Pulmonary artery endothelial cell (primary cell): ENCODE measurements around the gene BTBD10. TPM values are rescaled to one million over a fixed set of nuclear protein-coding genes. Genes with fewer than 3 reads are reported as not detected.
A peak's percentile ranks its signal among the peaks of the same experiment; 100 is the strongest.

Experiments used
- DNase-seq: peaks from one replicate; pipeline ENCODE4 v3.0.0-alpha.2; 2011; ENCODE audit warnings: low read depth, low spot score
- total RNA-seq: library from RNA; depleted of rRNA; stranded (reverse); fragments of >200 nt; gene quantifications from 2 replicates; pipeline ENCODE4 v1.2.3, GENCODE V29; 2014

Gene BTBD10
- 115 and 134 TPM in 2 replicates for total RNA-seq

DNA sequence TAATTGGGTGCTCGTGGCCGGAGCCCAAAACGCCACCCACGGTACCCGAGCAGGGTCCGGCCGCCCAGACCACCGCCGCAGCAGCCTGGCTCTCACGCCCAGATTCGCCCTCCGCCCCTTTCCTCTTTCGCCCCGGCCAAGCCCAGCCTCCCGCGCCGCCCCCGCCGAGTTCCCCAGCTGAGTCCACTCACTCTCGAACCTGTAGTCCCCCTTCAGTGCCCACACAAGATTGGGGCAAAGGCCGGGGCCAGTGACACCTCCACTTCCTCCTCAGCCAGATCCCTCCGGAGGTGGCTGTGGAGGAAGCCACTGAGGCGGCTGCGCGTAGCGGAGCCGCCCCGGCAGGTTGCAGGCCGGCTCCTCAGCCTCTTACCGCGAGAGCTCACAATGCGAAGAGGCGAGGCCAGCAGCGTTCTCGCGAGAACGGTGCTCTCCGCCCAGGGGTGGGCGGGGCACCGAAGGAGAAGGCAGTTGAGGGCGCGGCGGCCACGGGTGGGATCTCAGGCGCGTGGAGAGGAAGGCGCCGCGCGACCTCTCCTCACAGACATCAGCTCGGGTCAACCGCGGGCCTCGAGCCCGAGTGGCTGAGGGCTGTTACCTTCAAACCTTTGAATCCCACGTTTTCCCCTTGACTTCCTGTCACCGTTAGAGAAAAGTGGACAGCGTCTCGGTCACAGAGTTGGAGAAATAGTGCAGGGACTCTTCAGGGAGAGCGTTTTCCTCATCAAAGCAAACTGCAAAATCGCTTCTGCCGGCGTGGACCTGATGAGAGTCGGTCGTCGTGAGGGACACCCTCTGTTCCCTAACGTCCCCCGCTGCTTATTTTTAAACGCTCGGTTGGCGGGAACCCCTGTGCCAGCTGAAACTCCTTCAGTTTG lies at the start of gene BTBD10:
BTBD10 (minus strand) TSS at position 322 of the 878 bp plus-strand sequence. CDS start 18,098 bp downstream, outside the sequence.
- DNase-seq: peak; percentile 79

DNA sequence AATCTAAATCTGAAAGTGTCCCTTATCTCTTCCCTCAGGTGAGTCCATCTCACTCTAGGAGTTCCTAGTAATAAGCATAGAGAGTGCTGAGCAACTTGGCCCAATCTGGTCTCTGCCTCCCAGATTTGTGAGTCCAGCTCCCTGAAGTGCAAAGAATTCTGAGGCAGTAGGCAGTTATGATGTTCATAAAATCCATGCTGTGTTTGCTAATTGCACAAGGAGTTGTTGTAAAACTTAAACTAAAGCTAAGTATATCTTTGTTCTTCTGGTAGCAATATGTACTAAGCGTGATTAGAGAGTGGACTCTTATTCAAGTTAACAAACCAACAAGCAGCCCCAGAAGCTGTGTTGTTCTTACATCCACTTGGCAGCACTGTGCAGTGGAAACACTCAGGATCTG lies 40.4 kb upstream of the BTBD10 start:
- DNase-seq: no peak

GRCh38 chr11:13502492-13502891 lies 39.5 kb upstream of the BTBD10 start:
- no peak for DNase-seq

DNA sequence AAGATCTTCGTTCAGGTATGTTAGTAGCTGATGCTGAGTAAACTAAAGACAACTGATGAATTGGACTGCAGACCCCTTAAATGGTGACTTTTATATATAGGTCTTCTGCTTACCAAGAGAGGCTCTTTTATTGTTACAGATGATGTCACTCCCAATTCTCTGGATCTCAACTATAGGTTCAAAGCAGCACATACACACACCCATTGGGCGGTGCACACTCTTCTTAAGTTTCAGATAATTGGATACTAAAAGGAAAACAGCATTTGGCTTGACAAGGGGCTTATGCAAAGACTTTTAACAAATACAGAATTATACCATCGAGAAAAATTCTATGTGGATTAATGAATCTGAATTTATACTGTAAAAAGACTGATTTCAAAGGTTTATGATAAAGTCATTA lies 32.9 kb upstream of the BTBD10 start, which contains the start of gene PTH:
PTH (minus strand) TSS at position 69 of the 400 bp plus-strand sequence. CDS start 3,142 bp downstream, outside the sequence.
- DNase-seq: no peak

GRCh38 chr11:13494051-13494450 lies 31.0 kb upstream of the BTBD10 start:
- no peak for DNase-seq

GRCh38 chr11:13487661-13488030 lies 24.6 kb upstream of the BTBD10 start:
- no peak for DNase-seq

DNA sequence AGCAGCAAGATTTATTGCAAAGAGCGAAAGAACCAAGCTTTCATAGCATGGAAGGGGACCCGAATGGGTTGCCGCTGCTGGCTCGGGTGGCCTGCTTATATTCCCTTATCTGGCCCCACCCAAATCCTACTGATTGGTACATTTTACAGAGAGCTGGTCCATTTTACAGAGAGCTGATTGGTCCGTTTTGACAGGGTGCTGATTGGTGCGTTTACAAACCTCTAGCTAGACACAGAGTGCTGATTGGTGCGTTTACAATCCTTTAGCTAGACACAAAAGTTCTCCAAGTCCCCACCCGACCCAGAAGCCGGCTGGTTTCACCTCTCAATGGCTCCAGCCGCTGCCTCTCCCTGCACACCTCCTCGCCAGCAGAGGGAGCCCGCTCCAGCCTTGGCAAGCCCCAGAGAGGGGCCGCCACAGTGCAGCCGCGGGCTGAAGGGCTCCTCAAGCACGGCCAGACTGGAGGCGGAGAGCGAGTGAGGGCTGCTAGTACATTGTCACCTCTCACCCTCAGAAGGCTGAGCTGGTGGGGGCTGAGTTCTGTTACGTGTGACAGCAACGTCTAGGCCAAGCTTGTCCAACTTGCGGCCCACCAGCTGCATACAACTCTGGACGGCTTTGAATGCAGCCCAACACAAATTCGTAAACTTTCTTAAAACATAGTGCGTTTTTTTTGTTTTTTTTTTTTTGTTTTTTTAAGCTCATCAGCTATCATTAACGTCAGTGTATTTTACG lies 24.1 kb upstream of the BTBD10 start:
- DNase-seq: no peak

- no peak for DNase-seq
Measured at GRCh38 chr11:13480198-13480597, 17.2 kb upstream of the BTBD10 start.

DNA sequence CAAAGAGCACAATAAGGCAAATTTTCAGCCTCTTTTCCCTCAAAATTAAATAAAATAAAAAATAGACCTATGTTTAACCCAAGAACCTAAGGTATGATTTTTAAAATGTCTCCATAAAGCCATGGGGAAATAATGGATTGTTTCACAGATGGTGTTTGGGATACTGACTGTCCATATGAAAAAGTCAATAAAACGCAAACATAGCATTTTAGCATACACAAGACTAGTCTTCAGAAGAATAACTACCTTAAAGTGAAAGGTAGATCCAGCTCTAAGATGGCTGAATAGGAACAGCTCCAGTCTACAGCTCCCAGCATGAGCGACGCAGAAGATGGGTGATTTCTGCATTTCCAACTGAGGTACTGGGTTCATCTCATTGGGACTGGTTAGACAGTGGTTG lies 16.7 kb upstream of the BTBD10 start:
- DNase-seq: no peak

- no peak for DNase-seq
Measured at GRCh38 chr11:13475091-13475490, 12.1 kb upstream of the BTBD10 start.

- no peak for DNase-seq
Measured at GRCh38 chr11:13473013-13473722, 10.1 kb upstream of the BTBD10 start.

GRCh38 chr11:13468750-13469149 lies 5.7 kb upstream of the BTBD10 start:
- no peak for DNase-seq

GRCh38 chr11:13465909-13466371 lies 2.9 kb upstream of the BTBD10 start:
- DNase-seq: no peak

DNA sequence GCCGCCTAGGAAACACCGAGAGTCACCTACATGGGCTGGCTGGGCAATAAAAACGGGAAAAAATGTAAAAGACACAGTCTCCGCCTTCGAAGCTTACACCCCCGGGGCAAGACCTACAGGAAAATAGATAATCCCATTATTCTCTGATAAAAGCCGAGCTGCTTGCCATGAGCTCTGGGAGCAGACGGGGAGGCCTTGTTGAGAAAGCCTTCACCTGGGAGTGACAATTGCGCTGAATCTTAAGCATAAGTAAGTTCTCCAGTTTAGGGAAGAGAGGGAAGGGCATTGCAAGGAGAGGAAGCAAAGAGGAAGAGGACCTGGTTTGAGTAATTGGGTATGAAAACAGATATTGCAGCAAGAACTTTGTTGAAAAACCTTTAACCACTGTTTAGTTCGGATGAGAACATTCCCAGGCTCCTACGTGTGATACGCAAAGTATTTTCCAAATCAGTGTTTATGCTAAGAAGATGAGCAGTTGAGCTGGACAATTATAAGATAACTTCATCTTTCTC lies 813 bp upstream of the BTBD10 start:
- no peak for DNase-seq

- no peak for DNase-seq
Measured at GRCh38 chr11:13462311-13462900, 616 bp downstream of the BTBD10 start.

- DNase-seq: no peak
Measured at GRCh38 chr11:13461291-13461690, 1.7 kb downstream of the BTBD10 start.

DNA sequence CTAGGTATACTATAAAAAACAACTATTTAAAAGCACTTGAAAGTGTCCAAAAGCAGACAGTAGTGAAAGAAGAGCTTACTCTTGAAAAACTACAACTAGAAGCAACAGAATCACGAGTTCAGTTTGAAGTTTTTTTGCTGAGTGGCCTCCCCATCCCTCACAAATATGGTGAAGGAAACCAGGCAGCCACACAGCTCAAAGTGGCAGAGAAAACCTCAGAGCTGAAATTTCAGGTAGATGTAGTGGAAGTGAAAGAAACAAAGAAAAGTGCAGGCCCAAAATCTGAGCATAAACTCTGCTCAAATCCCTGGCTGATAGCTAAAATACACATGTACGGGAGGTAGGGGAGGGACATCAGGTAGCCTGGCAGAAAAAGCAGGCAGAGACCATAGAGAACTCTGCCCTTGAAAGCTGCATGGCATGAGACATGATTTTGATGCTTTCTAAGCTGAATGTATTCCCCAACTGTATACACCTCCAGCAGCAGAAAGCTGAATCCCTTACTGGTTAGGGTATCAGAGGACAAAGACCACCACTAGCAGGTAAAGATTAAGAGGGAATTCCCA lies 12.1 kb downstream of the BTBD10 start:
- DNase-seq: no peak

DNA sequence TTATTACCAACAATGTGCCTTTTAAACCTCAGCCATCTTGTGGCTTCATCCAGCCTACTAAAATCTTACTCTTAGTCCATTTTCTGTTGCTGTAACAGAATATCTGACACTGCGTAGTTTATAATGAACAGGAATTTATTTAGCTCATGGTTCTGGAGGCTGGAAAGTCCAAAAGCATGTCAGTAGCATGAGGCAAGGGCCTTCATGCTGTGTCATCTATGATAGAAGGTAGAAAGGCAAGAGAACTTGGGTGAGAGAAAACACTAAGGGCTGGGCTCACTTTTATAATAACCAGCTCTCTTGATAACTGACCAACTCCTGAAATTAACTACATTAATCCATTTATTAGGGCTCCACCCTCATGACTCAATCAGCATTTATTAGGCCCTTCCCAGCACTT lies 13.5 kb downstream of the BTBD10 start:
- no peak for DNase-seq

DNA sequence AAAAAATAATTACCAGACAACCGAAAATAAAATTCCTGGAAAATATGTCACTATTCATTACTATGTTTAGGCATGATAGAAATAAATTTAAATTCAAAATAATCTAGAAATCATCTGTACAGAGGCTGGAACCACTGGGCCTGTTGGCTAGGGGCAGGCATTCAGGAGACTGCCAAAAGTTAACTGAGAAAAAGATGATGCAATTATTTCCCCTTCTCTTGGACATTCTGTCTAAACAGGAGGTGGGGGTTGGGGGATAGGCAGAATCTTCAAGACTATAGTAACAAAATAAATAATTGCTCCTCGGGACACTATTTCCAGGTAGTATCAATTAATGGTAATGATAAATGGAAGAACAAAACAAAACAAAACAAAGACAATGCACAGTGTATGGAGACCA lies 14.1 kb downstream of the BTBD10 start:
- no peak for DNase-seq

DNA sequence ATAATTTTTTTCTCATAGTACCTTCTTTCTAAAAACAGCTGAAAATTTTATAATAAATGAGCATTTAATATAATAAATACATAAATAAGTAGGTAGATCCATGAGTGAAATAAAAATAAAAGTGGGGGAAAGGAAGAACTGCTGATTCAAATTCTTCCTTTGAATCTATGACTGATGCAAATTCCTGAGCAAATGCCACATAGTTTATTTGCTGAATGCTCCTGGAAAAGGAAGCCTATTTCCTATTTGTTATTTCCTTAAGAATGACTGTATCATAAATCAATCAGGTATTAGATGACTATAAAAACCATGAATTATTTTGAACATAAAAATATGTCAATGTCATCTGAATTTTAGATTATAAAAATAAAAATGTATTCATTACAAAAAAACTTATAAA lies 16.6 kb downstream of the BTBD10 start:
- no peak for DNase-seq

- no peak for DNase-seq
Measured at GRCh38 chr11:13445588-13445987, 17.4 kb downstream of the BTBD10 start.
